Cerebellar cortex (tissue), 1 donor: ENCODE results near the gene FBXW11.

Source experiments
- DNase-seq: peaks from one replicate; pipeline ENCODE4 v3.0.0-alpha.2; 2015; ENCODE audit warnings: low spot score

Gene FBXW11

GRCh38 chr5:172015346-172015745 is 8.9 kb upstream of the FBXW11 start:
- no peak for DNase-seq

DNA sequence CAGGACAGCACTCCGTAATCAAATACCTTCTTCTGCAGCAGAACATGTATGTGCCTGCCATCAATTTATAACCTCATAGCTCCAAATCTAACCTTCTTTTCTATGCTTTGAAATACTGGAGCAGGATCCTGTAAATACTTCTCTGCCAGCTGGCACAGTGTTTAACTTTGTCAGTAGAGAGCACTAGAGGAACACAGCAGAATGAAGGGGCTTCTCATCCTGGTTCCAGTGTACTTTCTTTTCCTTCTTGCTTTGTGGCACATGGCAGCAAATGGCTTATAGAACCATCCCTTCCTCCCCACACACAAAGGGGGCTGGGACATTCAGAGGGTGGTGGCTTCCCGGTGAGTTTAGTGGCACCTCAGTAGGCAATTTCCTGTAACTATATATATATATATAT is 3.8 kb upstream of the FBXW11 start:
- DNase-seq = peak; percentile 72

DNA sequence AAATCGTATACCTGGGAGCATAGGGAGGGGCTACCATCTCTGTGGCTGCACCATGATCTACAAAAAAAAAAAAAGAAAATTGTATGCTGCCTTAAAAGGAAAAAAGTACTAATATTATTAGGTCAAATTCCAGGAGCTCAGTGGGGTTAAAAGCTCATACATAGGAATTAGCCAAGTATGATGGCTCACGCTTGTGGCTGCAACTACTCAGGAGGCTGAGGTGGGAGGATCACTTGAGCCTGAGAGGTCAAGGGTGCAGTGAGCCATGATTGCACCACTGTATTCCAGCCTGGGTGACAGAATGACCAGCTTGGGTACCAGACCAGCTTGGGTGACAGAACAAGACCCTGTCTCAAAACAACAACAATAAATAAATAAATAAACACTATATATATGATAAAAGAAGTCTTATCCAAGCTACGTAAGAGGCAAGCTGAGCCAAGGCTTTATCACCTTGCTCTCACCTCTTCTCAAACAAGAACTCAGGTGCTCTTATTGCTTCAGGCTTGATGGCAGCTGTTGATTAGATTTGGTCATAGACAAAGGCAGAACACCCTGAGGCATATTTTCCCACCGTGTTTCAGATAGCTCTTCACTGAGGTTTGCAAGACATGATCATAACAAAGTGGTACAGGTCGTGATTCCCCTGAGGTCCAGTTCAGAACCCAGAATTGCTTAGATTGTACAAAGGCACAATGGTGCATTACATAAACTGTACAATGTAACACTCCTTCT is 3.3 kb upstream of the FBXW11 start:
- DNase-seq = no peak

GRCh38 chr5:172008689-172009141 is 2.3 kb upstream of the FBXW11 start:
- no peak for DNase-seq

DNA sequence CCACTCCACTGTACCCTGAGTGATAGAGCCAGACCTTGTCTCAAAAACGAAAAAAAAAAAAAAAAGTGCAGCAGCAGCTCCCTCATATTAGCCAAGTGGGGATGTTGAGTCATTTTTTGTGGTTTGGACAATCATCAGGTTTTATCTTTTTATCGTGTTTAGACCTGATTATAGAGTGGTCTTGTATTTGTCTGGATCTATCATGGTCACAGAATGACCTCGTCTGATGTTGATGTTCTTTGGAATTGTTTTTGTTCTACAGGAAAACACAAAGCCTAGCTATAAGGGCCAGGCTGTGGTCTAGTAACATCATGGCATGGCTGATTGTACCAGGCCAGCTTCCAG is 1.6 kb upstream of the FBXW11 start:
- DNase-seq = no peak

GRCh38 chr5:172007175-172008110 is 1.0 kb upstream of the FBXW11 start:
- DNase-seq = no peak

- DNase-seq = peak; percentile 22
Measured at GRCh38 chr5:172005708-172006320, 624 bp downstream of the FBXW11 start.

- no peak for DNase-seq
Measured at GRCh38 chr5:172004824-172005237, 1.6 kb downstream of the FBXW11 start.

GRCh38 chr5:172003746-172004145 is 2.7 kb downstream of the FBXW11 start:
- no peak for DNase-seq

DNA sequence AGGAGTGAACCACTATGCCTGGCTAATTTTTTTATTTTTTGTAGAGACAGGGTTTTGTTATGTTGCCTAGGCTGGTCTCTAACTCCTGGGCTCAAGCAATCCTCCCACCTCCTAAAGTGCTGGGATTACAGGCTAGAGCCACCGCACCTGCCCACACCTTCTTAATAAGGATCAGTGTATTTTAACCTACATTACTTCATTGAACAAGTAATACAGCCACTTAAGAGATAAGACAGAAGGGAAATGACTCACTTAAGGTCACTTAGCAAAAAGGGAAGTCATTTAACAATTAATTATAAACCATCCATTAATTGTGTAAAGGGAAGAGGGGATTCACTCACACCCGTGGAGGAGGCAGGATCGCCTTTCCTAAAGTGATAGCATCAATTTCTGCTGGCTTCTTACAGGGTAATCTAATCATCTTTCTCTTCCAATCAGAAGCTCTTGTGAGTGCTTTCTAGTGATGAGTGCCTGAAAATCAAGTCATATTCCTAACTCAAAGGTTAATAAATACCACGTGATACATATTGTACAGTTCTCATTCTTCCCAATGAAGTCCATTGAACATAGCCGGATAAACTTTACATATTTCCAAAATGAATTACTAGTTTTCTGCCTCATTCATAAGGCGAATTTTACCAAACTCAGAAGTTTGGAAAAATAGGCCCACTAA is 3.5 kb downstream of the FBXW11 start:
- no peak for DNase-seq

DNA sequence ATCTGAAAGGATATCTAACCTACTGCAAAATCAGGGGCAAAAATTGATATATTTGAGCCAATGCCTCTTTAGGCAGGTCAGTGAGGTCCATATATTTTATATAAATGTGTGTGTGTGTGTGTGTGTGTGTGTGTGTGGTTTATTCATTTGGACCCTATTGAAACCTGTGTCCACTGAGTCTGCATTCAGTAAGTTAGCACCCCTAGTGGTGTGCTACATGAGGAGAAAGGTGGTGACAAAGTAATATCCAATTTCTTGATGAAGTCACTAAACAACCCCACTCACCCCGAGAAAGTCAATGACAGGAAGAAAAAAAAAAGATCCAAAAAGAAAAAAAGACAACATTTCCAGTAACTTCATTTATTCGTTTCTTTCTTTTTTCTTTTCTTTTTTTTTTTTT is 4.1 kb downstream of the FBXW11 start:
- DNase-seq = no peak

GRCh38 chr5:171999877-172000276 is 6.6 kb downstream of the FBXW11 start:
- DNase-seq = no peak

GRCh38 chr5:171999100-171999499 is 7.3 kb downstream of the FBXW11 start:
- DNase-seq = no peak

DNA sequence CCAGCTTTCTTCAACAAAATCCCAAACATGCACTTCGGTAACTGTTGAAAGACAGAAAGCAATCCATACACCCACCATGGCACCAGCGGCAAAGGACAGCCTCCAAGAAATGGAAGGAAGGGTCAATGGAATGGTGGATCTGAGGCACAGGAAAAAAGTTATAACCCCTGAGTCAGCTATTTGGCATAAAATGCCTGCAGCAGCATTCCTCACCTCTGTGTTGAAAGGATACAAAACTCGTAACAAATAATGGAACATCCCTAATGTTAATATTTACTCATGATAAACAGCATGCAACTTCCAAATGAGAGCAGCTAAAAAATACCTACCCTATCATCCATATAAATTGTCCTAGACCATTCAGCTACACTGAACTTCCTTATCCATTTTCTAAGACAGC is 9.4 kb downstream of the FBXW11 start:
- DNase-seq = no peak

- no peak for DNase-seq
Measured at GRCh38 chr5:171992813-171993212, 13.6 kb downstream of the FBXW11 start.

DNA sequence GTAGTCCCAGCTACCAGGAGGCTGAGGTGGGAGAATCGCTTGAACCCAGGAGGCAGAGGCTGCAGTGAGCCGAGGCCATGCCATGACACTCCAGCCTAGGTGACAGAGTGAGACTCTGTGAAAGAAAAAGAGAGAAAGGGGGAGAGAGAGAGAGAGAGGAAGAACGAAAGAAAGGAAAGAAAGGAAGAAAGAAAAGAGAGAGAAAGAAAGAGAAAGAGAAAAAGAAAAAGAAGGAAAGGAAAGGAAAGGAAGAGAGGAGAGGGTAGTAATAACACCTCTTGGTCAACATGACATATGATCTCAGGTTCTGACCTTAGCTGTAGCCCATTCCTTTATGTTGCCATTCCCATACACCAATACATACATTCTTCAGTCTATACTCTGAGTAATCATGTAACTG is 14.1 kb downstream of the FBXW11 start:
- no peak for DNase-seq

- DNase-seq = no peak
Measured at GRCh38 chr5:171990713-171991015, 15.8 kb downstream of the FBXW11 start.

GRCh38 chr5:171989946-171990712 is 16.3 kb downstream of the FBXW11 start:
- no peak for DNase-seq

- no peak for DNase-seq
Measured at GRCh38 chr5:171989276-171989675, 17.2 kb downstream of the FBXW11 start.

DNA sequence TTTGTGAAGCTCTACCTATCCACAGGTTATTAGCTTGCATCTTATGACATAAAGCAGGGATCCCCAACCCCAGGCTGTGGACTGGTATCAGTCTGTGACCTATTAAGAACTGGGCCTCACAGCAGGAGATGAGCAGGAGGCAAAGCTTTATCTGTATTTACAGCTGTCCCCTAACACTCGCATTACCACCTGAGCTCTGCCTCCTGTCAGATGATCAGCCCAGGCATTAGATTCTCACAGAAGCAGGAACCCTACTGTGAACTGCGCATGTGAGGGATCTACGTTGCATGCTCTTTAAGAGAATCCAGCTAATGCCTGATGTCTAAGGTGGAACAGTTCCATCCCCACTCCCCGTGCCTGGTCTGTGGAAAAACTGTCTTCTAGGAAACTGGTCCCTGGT is 19.7 kb downstream of the FBXW11 start:
- DNase-seq = peak; percentile 27

- no peak for DNase-seq
Measured at GRCh38 chr5:171984748-171985419, 21.6 kb downstream of the FBXW11 start.
